HepG2 (cell line): ENCODE results near the gene ITIH3. TPM values are rescaled to one million over a fixed set of nuclear protein-coding genes. Genes with fewer than 3 reads are reported as not detected.

ENCODE experiments used
- ATAC-seq: fragments of 200-7000 bp; cut with Tn5 transposase; 3 replicates; pipeline ENCODE4 v1.9.1; 2020; ENCODE audit warnings: mild to moderate bottlenecking, moderate library complexity
- BruUV-seq: library from RNA; stranded (reverse); fragments of 400-500 nt; replicated peaks from 2 replicates; lab custom pipeline; 2021; lab: Mats Ljungman, UMichigan
- CTCF ChIA-PET: fragments of 300-600 bp; formaldehyde crosslinking; extraction: SDS; loops from one replicate; lab custom pipeline; 2021; ENCODE audit warnings: low total read pairs, inconsistent platforms, low intra/inter-chr PET ratio; lab: Yijun Ruan, JAX
- POLR2A ChIA-PET: fragments of 350-600 bp; sonication (Branson Sonifier 250); formaldehyde crosslinking; loops from one replicate; lab custom pipeline; 2020; ENCODE audit warnings: antibody characterized with exemption, inconsistent platforms; lab: Yijun Ruan, JAX
- DNase-seq: peaks from one replicate; pipeline ENCODE4 v3.0.0-alpha.2; 2015; ENCODE audit warnings: low spot score
- FAIRE-seq: peaks from 3 replicates; lab custom pipeline; 2011; peaks lifted over from hg19 to GRCh38; lab: Jason Lieb, UNC
- H2AFZ ChIP-seq: one replicate; pipeline ENCODE4 v1.6.1; 2011; ENCODE audit warnings: low read length, inconsistent platforms
- H3K27ac ChIP-seq: fragments of 300-600 bp; 3 replicates; pipeline ENCODE4 v1.8.0; 2011; ENCODE audit warnings: mixed run types, mild to moderate bottlenecking, mixed read lengths, low read length, inconsistent platforms; ENCODE audit not compliant: insufficient read depth; ENCODE audit errors: extremely low read length
- H3K27me3 ChIP-seq, 2 experiments: fragments of 200-600 bp in 1 of 2; 2 replicates in 1 of 2; 3 replicates in 1 of 2; pipeline versions ENCODE4 v1.6.0 to v1.8.0; 2011; ENCODE audit warnings: low read length in 2 of 2, mild to moderate bottlenecking in 2 of 2, moderate library complexity in 2 of 2, inconsistent platforms in 1 of 2; ENCODE audit not compliant: insufficient read depth in 2 of 2, control insufficient read depth in 1 of 2
- H3K36me3 ChIP-seq, 2 experiments: fragments of 200-600 bp in 1 of 2; replicated peaks in 1 of 2; 2 replicates in 1 of 2; 3 replicates in 1 of 2; pipeline versions ENCODE4 v1.5.1 to v1.8.0; 2011; ENCODE audit warnings: low read length in 2 of 2, inconsistent platforms in 1 of 2; ENCODE audit not compliant: insufficient read depth in 2 of 2, control insufficient read depth in 1 of 2
- H3K4me1 ChIP-seq: 2 replicates; pipeline ENCODE4 v1.5.1; 2012; ENCODE audit warnings: low read length, inconsistent platforms; ENCODE audit not compliant: insufficient read depth
- H3K4me2 ChIP-seq: 2 replicates; pipeline ENCODE4 v1.6.0; 2011; ENCODE audit warnings: low read depth, low read length, inconsistent platforms
- H3K4me3 ChIP-seq, 3 experiments: fragments of 200-600 bp in 1 of 3; sonication (generic), shearing (Covaris generic) in 1 of 3; replicated peaks in 1 of 3; 2 replicates each; pipeline ENCODE4 v1.5.1; 2011 to 2016; ENCODE audit warnings: low read length in 3 of 3, inconsistent platforms in 2 of 3, low read depth in 2 of 3, mild to moderate bottlenecking in 2 of 3, control low read depth in 1 of 3, mixed read lengths in 1 of 3; ENCODE audit not compliant: insufficient read depth in 1 of 3
- H3K79me2 ChIP-seq: one replicate; pipeline ENCODE4 v1.6.1; 2011; ENCODE audit warnings: low read length, inconsistent platforms; ENCODE audit not compliant: insufficient read depth
- H3K9ac ChIP-seq: 2 replicates; pipeline ENCODE4 v1.6.0; 2011; ENCODE audit warnings: mild to moderate bottlenecking, low read depth, low read length, inconsistent platforms; ENCODE audit not compliant: insufficient read depth
- H3K9me3 ChIP-seq: 2 replicates; pipeline ENCODE4 v1.5.1; 2012; ENCODE audit warnings: mild to moderate bottlenecking, low read length
- H4K20me1 ChIP-seq: 2 replicates; pipeline ENCODE4 v1.6.0; 2011; ENCODE audit warnings: inconsistent platforms, mild to moderate bottlenecking, low read length, moderate library complexity; ENCODE audit not compliant: insufficient read depth
- CHD2 ChIP-seq: IDR thresholded peaks from 2 replicates; pipeline ENCODE4 v1.6.1; 2011; ENCODE audit warnings: low read depth, low read length, improper control_type of control experiment
- KAT2B ChIP-seq: fragments of 150-350 bp; IDR thresholded peaks from 2 replicates; pipeline ENCODE4 v1.6.1; 2014; ENCODE audit warnings: low read depth, low read length, borderline replicate concordance
- SIX1 ChIP-seq: sonication (generic); formaldehyde crosslinking; IDR thresholded peaks from 2 replicates; pipeline ENCODE4 v1.4.0; 2020; ENCODE audit warnings: missing genetic modification reagents, borderline replicate concordance
- STAG1 ChIP-seq: sonication (generic); formaldehyde crosslinking; IDR thresholded peaks from 2 replicates; pipeline ENCODE4 v1.4.0; 2020; ENCODE audit warnings: missing genetic modification reagents
- ZFP36 ChIP-seq: fragments of 150-350 bp; IDR thresholded peaks from 2 replicates; pipeline ENCODE4 v1.6.1; 2018; ENCODE audit warnings: borderline replicate concordance, low read length, low read depth; ENCODE audit not compliant: partially characterized antibody
- ZFX ChIP-seq: sonication (generic); formaldehyde crosslinking; IDR thresholded peaks from 2 replicates; pipeline ENCODE4 v1.4.0; 2020; ENCODE audit warnings: mild to moderate bottlenecking, low read depth, missing genetic modification reagents, moderate library complexity
- ZNF468 ChIP-seq: sonication (generic); formaldehyde crosslinking; IDR thresholded peaks from 2 replicates; pipeline ENCODE4 v1.8.0; 2022; ENCODE audit warnings: mild to moderate bottlenecking, moderate library complexity, missing genetic modification reagents
- ZNF574 ChIP-seq: sonication (generic); formaldehyde crosslinking; IDR thresholded peaks from 2 replicates; pipeline ENCODE4 v1.4.0; 2020; ENCODE audit warnings: missing genetic modification reagents
- WGBS: methylation state at CpG from one replicate; pipeline ENCODE4 v1.1.6; 2017; ENCODE audit warnings: low lambda C conversion rate; 5-methylcytosine and 5-hydroxymethylcytosine counted together
- in situ Hi-C: cut with HindIII; loops from 2 replicates; pipeline ENCODE4 v1.10.0; 2017; ENCODE audit warnings: low pct_unique_long_range_greater_than_20kb; ENCODE audit not compliant: extremely low pct_ligation_motif_present
- intact Hi-C: fragments of 100-400 bp; cut with micrococcal nuclease; formaldehyde crosslinking; loops from one replicate; pipeline ENCODE4 v1.10.0; 2022; ENCODE audit not compliant: unreplicated experiment
- polyA plus RNA-seq, 8 experiments: library from polyadenylated mRNA; depleted of rRNA in 3 of 8; stranded (reverse) in 7 of 8; unstranded in 1 of 8; fragments of >200 nt; fragmentation: Illumina TruSeq in 4 of 8; extraction: Trizol in 4 of 8; gene quantifications; 2 replicates each; pipeline versions ENCODE4 v1.2.1 to v1.2.3, GENCODE V29; 2011 to 2016; ENCODE audit warnings: low read depth in 4 of 8, missing spikeins in 1 of 8, mixed read lengths in 1 of 8; ENCODE audit not compliant: insufficient read depth in 1 of 8
- total RNA-seq, 5 experiments: library from RNA; depleted of rRNA; stranded (reverse); fragments of >200 nt; fragmentation: Illumina TruSeq; extraction: Trizol; gene quantifications; 2 replicates each; pipeline ENCODE4 v1.2.3, GENCODE V29; 2016; ENCODE audit warnings: low read depth in 1 of 5
- TF ChIP-seq, protein P1 (sequence below): sonication (generic); formaldehyde crosslinking; IDR thresholded peaks from 2 replicates; pipeline ENCODE4 v1.5.0; 2020; ENCODE audit warnings: missing genetic modification reagents
- TF ChIP-seq, protein P2 (sequence below): sonication (generic); formaldehyde crosslinking; IDR thresholded peaks from 2 replicates; pipeline ENCODE4 v1.5.0; 2020; ENCODE audit warnings: mild to moderate bottlenecking, missing genetic modification reagents, moderate library complexity

Gene ITIH3
- total and polyA plus RNA-seq, 2 of the 13 experiments (the other 11 are each of a cell fraction or from before 2014, with no cell fraction given) = 105 to 632 TPM

- Histone ChIP-seq H3K9ac (no peak overlapping the region), H2AFZ (no peak overlapping the region), H3K4me3 (no peak overlapping the region), H3K36me3 (no peaks in the 10 kb centered on the region), H3K79me2 (no peaks in the 10 kb centered on the region), H3K4me2 (no peak overlapping the region), H3K4me1 (peaks cover 51% of the 10 kb centered on the region), H4K20me1 (no peaks in the 10 kb centered on the region), H3K27me3 (no peaks in the 10 kb centered on the region), H3K27ac (no peak overlapping the region), H3K9me3 (no peaks in the 10 kb centered on the region)
- ATAC-seq (peak; percentile 49), DNase-seq (no peak), FAIRE-seq (no peak)
- in situ Hi-C loops = loop anchor here (5.0 kb wide), 1 partner anchor 73 kb away; no protein-coding TSS in a partner anchor
- BruUV-seq = no TSS peak
- 71% methylated on average over 1 of the region's 2 CpGs for WGBS
- ChIA-PET CTCF (interaction anchor here (1.7 kb wide), 1 partner anchor 77 kb away, joined by 13 read pairs; no protein-coding TSS in a partner anchor), POLR2A (interaction anchor here (1.3 to 1.8 kb wide), 3 partner anchors 11 to 115 kb away, joined by 5 to 7 read pairs (median 7); partner anchors contain the start of genes GLT8D1 and SPCS1)
- intact Hi-C loops = loop anchor here (2.0 to 10.0 kb wide), 2 partner anchors 45 to 77 kb away; partner anchors contain the start of genes ITIH1 and NEK4
- TF ChIP-seq, protein P1, sequence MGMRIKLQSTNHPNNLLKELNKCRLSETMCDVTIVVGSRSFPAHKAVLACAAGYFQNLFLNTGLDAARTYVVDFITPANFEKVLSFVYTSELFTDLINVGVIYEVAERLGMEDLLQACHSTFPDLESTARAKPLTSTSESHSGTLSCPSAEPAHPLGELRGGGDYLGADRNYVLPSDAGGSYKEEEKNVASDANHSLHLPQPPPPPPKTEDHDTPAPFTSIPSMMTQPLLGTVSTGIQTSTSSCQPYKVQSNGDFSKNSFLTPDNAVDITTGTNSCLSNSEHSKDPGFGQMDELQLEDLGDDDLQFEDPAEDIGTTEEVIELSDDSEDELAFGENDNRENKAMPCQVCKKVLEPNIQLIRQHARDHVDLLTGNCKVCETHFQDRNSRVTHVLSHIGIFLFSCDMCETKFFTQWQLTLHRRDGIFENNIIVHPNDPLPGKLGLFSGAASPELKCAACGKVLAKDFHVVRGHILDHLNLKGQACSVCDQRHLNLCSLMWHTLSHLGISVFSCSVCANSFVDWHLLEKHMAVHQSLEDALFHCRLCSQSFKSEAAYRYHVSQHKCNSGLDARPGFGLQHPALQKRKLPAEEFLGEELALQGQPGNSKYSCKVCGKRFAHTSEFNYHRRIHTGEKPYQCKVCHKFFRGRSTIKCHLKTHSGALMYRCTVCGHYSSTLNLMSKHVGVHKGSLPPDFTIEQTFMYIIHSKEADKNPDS (CRISPR knock-in tag) = no peak
- no peak for TF ChIP-seq ZNF468
- TF ChIP-seq ZNF574 (CRISPR knock-in tag) = 0 out of 2 replicates have a peak, but pooled peaks have one; percentile 7
- TF ChIP-seq KAT2B = no peak
- TF ChIP-seq ZFX (CRISPR knock-in tag) = peak; percentile 27; the same call in 1 of the 2 replicates
- peak; percentile 21; the same call in 1 of the 2 replicates for TF ChIP-seq STAG1 (CRISPR knock-in tag)
- TF ChIP-seq ZFP36 = no peak
- TF ChIP-seq, protein P2, sequence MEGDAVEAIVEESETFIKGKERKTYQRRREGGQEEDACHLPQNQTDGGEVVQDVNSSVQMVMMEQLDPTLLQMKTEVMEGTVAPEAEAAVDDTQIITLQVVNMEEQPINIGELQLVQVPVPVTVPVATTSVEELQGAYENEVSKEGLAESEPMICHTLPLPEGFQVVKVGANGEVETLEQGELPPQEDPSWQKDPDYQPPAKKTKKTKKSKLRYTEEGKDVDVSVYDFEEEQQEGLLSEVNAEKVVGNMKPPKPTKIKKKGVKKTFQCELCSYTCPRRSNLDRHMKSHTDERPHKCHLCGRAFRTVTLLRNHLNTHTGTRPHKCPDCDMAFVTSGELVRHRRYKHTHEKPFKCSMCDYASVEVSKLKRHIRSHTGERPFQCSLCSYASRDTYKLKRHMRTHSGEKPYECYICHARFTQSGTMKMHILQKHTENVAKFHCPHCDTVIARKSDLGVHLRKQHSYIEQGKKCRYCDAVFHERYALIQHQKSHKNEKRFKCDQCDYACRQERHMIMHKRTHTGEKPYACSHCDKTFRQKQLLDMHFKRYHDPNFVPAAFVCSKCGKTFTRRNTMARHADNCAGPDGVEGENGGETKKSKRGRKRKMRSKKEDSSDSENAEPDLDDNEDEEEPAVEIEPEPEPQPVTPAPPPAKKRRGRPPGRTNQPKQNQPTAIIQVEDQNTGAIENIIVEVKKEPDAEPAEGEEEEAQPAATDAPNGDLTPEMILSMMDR (CRISPR knock-in tag) = peak; percentile 37
- no peak for TF ChIP-seq CHD2
- peak; percentile 25; the same call in 1 of the 2 replicates for TF ChIP-seq SIX1 (CRISPR knock-in tag)
These were observed 25.3 kb downstream of the ITIH3 start for GRCh38 chr3:52819936-52820335.
